Hindlimb muscle (tissue), 1 donor: Measurements from ENCODE around the gene MNX1. TPM values are rescaled to one million over a fixed set of nuclear protein-coding genes. Genes with fewer than 3 reads are reported as not detected.

Experiments used
- DNase-seq: peaks from one replicate; pipeline ENCODE4 v3.0.0-alpha.2; 2013
- polyA plus RNA-seq: library from polyadenylated mRNA; unstranded; fragments of 120-200 nt; gene quantifications from one replicate; pipeline ENCODE4 v1.2.1, GENCODE V29; 2013; ENCODE audit not compliant: insufficient read length

MNX1 gene
- polyA plus RNA-seq, 1 donor: 0.09 TPM

GRCh38 chr7:156966387-156966786 lies 44.1 kb downstream of the MNX1 start:
- DNase-seq: no peak

- DNase-seq: no peak
These were observed 45.5 kb downstream of the MNX1 start for GRCh38 chr7:156964971-156965370.

DNA sequence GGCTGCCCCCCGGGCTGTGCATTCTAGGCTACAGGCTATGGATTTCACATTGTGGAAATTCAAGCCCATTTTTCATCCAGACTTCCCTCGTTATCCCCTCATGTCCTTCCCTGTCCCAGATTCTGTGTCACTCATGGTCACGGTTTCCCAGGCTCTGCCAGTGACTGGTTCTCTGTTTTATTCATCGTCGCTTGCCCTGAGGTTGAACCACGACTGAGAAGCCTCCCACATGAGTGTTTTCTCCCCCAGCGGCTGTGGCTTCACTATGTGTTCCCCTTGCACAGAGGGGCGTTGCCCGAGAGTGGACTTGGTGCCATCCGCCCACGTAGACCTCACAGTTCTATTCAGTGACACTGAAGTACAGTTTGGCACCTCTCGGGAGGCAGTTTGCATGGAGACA lies 47.0 kb downstream of the MNX1 start:
- no peak for DNase-seq

GRCh38 chr7:156962897-156963296 lies 47.6 kb downstream of the MNX1 start:
- no peak for DNase-seq

- no peak for DNase-seq
These were observed 48.3 kb downstream of the MNX1 start for GRCh38 chr7:156962145-156962544.

DNA sequence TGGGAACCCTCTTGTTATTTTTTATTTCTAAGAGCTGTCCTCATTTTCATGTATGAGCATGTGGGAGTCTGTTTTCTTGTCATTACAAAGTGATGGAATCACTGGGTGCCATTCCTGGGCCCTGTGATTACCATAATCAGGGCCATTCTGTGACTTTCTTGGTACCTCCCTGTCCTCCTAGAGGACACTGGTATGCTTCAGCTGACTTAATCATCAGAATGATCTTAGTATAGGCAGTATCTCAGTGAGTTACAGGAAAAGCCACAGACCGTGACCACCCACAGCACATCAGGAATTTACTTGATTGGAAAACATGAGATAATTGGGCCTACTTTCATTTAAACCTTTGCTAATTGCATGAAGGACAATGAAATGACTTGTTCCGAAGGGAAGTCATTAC lies 53.7 kb downstream of the MNX1 start:
- DNase-seq: no peak

DNA sequence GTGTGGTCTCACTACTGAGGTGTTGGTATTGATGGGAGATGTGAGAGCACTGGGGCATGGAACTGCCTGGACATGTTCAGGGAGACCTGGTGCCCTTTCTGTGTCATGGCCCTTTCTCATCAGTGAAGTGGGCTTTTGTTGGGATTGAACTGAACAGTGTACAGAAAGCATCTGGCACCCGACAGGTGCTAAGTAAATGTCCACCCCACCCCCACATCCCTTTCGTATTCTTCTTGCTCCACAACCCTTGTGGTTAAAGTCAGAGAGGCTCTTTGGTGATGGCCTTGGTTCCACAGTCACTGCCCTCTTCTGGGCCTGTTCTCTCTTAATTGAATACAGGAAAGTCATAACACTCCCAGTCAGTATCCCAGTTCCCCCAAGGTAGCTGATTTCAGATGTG lies 55.5 kb downstream of the MNX1 start:
- DNase-seq: no peak

Other genes starting within 250 kb of the MNX1 start
- 26.3 TPM for gene LMBR1, start 117.5 kb downstream of the MNX1 start, polyA plus RNA-seq
- gene NOM1, start 61.0 kb downstream of the MNX1 start, polyA plus RNA-seq: 17.3 TPM
- gene UBE3C, start 128.3 kb upstream of the MNX1 start, polyA plus RNA-seq: 36.3 TPM